Skin epidermis (tissue), 12 donors: ENCODE data around the gene KLRD1.
"Not testable (repeated sequence)": the region's sequence is repeated elsewhere in the genome, so short reads cannot be mapped to it uniquely, and the experiment has no call there.

Source experiments
- H3K27ac ChIP-seq, 21 experiments: fragments of 200-600 bp; sonication (generic) in 11 of 21; one replicate each; pipeline ENCODE4 v1.5.0; 2020; ENCODE audit warnings: mild to moderate bottlenecking in 3 of 21, inconsistent platforms in 2 of 21, moderate library complexity in 2 of 21
- H3K4me3 ChIP-seq, 7 experiments: fragments of 200-600 bp; sonication (generic) in 2 of 7; one replicate each; pipeline ENCODE4 v1.5.0; 2020; ENCODE audit warnings: inconsistent platforms in 2 of 7, mild to moderate bottlenecking in 2 of 7, moderate library complexity in 1 of 7

Gene KLRD1

GRCh38 chr12:10307630-10308029 is at the start of gene KLRD1:
KLRD1 (plus strand) TSS chr12:10307870; CDS start chr12:10308078, 208 bp downstream.
- Histone ChIP-seq H3K4me3 (no peak within 1 kb of the TSS), H3K27ac (peak within 1 kb of the TSS in 3 of 21 experiments; percentile 25 to 36 (median 29))

GRCh38 chr12:10260927-10261326 is 46.7 kb upstream of the KLRD1 start:
- Histone ChIP-seq H3K4me3 (no peak overlapping the region), H3K27ac (no peak overlapping the region)

GRCh38 chr12:10268037-10268436 is 39.6 kb upstream of the KLRD1 start:
- no peak overlapping the region for H3K4me3 ChIP-seq
- H3K27ac ChIP-seq = no peak overlapping the region

GRCh38 chr12:10272467-10272866 is 35.2 kb upstream of the KLRD1 start:
- H3K4me3 ChIP-seq = no peak overlapping the region
- no peak overlapping the region for H3K27ac ChIP-seq

GRCh38 chr12:10276774-10277173 is 30.9 kb upstream of the KLRD1 start:
- Histone ChIP-seq H3K4me3 (no peak overlapping the region), H3K27ac (no peak overlapping the region)

- Histone ChIP-seq H3K27ac (no peak overlapping the region), H3K4me3 (no peak overlapping the region)
These were observed 29.6 kb upstream of the KLRD1 start for GRCh38 chr12:10278104-10278503.

- no peak overlapping the region for H3K27ac ChIP-seq
These were observed 27.7 kb upstream of the KLRD1 start for GRCh38 chr12:10279937-10280336.

GRCh38 chr12:10283027-10283426 is 24.6 kb upstream of the KLRD1 start:
- H3K4me3 ChIP-seq = no peak overlapping the region
- no peak overlapping the region for H3K27ac ChIP-seq

More at GRCh38 chr12:10279937-10280336, 27.7 kb upstream of the KLRD1 start:
- no peak overlapping the region for H3K4me3 ChIP-seq

GRCh38 chr12:10285919-10286318 is 21.8 kb upstream of the KLRD1 start:
- Histone ChIP-seq H3K4me3 (no peak overlapping the region), H3K27ac (no peak overlapping the region)

GRCh38 chr12:10289005-10289754 is 18.5 kb upstream of the KLRD1 start:
- H3K27ac ChIP-seq = no peak overlapping the region
- no peak overlapping the region for H3K4me3 ChIP-seq

GRCh38 chr12:10291030-10291429 is 16.6 kb upstream of the KLRD1 start:
- no peak overlapping the region for H3K27ac ChIP-seq
- H3K4me3 ChIP-seq = no peak overlapping the region

- H3K4me3 ChIP-seq = no peak overlapping the region
- H3K27ac ChIP-seq = no peak overlapping the region
These were observed 14.5 kb upstream of the KLRD1 start for GRCh38 chr12:10293151-10293550.

- Histone ChIP-seq H3K4me3 (no peak overlapping the region), H3K27ac (no peak overlapping the region)
These were observed 14.0 kb upstream of the KLRD1 start for GRCh38 chr12:10293570-10294227.

GRCh38 chr12:10301103-10301502 is 6.6 kb upstream of the KLRD1 start:
- H3K27ac ChIP-seq = no peak overlapping the region

GRCh38 chr12:10304161-10304574 is 3.5 kb upstream of the KLRD1 start:
- H3K27ac ChIP-seq = no peak overlapping the region
- H3K4me3 ChIP-seq = no peak overlapping the region

More at GRCh38 chr12:10301103-10301502, 6.6 kb upstream of the KLRD1 start:
- no peak overlapping the region for H3K4me3 ChIP-seq

- H3K27ac ChIP-seq = peak overlapping the region in 1 of 21 experiments; percentile 8
These were observed 2.3 kb upstream of the KLRD1 start for GRCh38 chr12:10305411-10305810.

GRCh38 chr12:10310926-10311720 is 3.5 kb downstream of the KLRD1 start:
- H3K4me3 ChIP-seq = no peak overlapping the region
- no peak overlapping the region for H3K27ac ChIP-seq

More at GRCh38 chr12:10305411-10305810, 2.3 kb upstream of the KLRD1 start:
- no peak overlapping the region for H3K4me3 ChIP-seq

GRCh38 chr12:10319388-10319787 is 11.7 kb downstream of the KLRD1 start:
- Histone ChIP-seq H3K4me3 (no peak overlapping the region), H3K27ac (no peak overlapping the region)

- Histone ChIP-seq H3K27ac (no peak overlapping the region), H3K4me3 (no peak overlapping the region)
These were observed 13.0 kb downstream of the KLRD1 start for GRCh38 chr12:10320643-10321042.

- not testable (repeated sequence) for H3K27ac ChIP-seq, H3K4me3 ChIP-seq
These were observed 21.0 kb downstream of the KLRD1 start for GRCh38 chr12:10328691-10329090.
